HEK293T (cell line): Measurements from ENCODE around the gene NAP1L4.
A peak's percentile ranks its signal among the peaks of the same experiment; 100 is the strongest.

Experiments
- CTCF ChIA-PET: fragments of 350-600 bp; formaldehyde crosslinking; extraction: SDS; loops from one replicate; lab custom pipeline; 2021; ENCODE audit warnings: antibody characterized with exemption, inconsistent platforms; lab: Yijun Ruan, JAX
- POLR2A ChIA-PET: fragments of 350-600 bp; formaldehyde crosslinking; extraction: SDS; loops from one replicate; lab custom pipeline; 2020; ENCODE audit warnings: antibody characterized with exemption, inconsistent platforms; lab: Yijun Ruan, JAX
- DNase-seq: peaks from one replicate; pipeline ENCODE4 v3.0.0; 2012; ENCODE audit warnings: mixed read lengths; ENCODE audit errors: extremely low spot score
- ARNT ChIP-seq: fragments of 450-650 bp; IDR thresholded peaks from 2 replicates; pipeline ENCODE4 v1.6.1; 2017; ENCODE audit warnings: mild to moderate bottlenecking
- BHLHE40 ChIP-seq: fragments of 450-650 bp; IDR thresholded peaks from 2 replicates; pipeline ENCODE4 v1.6.1; 2016; ENCODE audit warnings: mild to moderate bottlenecking, moderate library complexity, borderline replicate concordance
- CTBP1 ChIP-seq: fragments of 450-650 bp; IDR thresholded peaks from 2 replicates; pipeline ENCODE4 v1.6.1; 2016; ENCODE audit warnings: borderline replicate concordance
- ELF4 ChIP-seq: fragments of 450-650 bp; IDR thresholded peaks from 2 replicates; pipeline ENCODE4 v1.6.1; 2017; ENCODE audit warnings: antibody characterized with exemption
- FOXA1 ChIP-seq: fragments of 450-650 bp; IDR thresholded peaks from 2 replicates; pipeline ENCODE4 v1.6.1; 2016; ENCODE audit warnings: mild to moderate bottlenecking
- FOXK2 ChIP-seq: fragments of 450-650 bp; IDR thresholded peaks from 2 replicates; pipeline ENCODE4 v1.6.1; 2016; ENCODE audit warnings: mild to moderate bottlenecking
- FOXM1 ChIP-seq: fragments of 450-650 bp; IDR thresholded peaks from 2 replicates; pipeline ENCODE4 v1.6.1; 2017; ENCODE audit warnings: mild to moderate bottlenecking, borderline replicate concordance
- HDGF ChIP-seq: fragments of 450-650 bp; IDR thresholded peaks from 2 replicates; pipeline ENCODE4 v1.6.1; 2017; ENCODE audit warnings: antibody characterized with exemption, borderline replicate concordance
- L3MBTL2 ChIP-seq: fragments of 450-650 bp; conservative IDR thresholded peaks from 2 replicates; pipeline ENCODE4 v1.6.1; 2016; ENCODE audit warnings: mild to moderate bottlenecking
- LEF1 ChIP-seq: fragments of 450-650 bp; IDR thresholded peaks from 2 replicates; pipeline ENCODE4 v1.6.1; 2017; ENCODE audit warnings: mild to moderate bottlenecking, borderline replicate concordance
- NFRKB ChIP-seq: fragments of 450-650 bp; IDR thresholded peaks from 2 replicates; pipeline ENCODE4 v1.6.1; 2016; ENCODE audit warnings: mild to moderate bottlenecking, moderate library complexity
- SP1 ChIP-seq: fragments of 450-650 bp; IDR thresholded peaks from 2 replicates; pipeline ENCODE4 v1.6.1; 2017
- SUZ12 ChIP-seq: fragments of 450-650 bp; IDR thresholded peaks from 2 replicates; pipeline ENCODE4 v1.6.1; 2016; ENCODE audit warnings: mild to moderate bottlenecking
- TARDBP ChIP-seq: fragments of 450-650 bp; IDR thresholded peaks from 2 replicates; pipeline ENCODE4 v1.6.1; 2016
- ZNF384 ChIP-seq: fragments of 450-650 bp; IDR thresholded peaks from 2 replicates; pipeline ENCODE4 v1.6.1; 2016
- TF ChIP-seq, protein P1 (sequence below): fragments of 450-650 bp; IDR thresholded peaks from 2 replicates; pipeline ENCODE4 v1.6.1; 2016

NAP1L4 gene

DNA sequence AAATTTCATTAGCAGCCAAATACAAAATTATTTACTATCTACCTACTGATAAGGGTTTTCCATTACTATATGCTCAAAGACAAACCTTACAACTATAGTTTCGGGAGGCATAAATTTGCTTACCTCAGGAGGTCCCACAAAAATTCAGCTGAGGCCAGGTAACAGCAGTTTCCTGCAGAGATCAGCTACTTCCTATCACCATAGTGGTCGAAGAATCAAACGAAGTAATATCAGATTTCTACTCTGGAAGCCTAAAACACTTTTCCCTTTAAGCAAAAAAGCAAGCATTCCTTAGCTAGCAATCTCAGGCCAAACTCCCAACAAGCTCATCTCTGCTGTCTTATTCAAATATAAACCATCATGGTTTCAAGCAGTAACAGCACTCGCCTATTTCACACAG lies 3.1 kb downstream of the NAP1L4 start:
- no peak for DNase-seq
- ChIA-PET CTCF (interaction anchor here (0.8 kb wide), 1 partner anchor 103 kb away, joined by 3 read pairs; no protein-coding TSS in a partner anchor), POLR2A (interaction anchor here (5.2 kb wide), 1 partner anchor 8 kb away, joined by 44 read pairs; no protein-coding TSS in a partner anchor)
- TF ChIP-seq, protein P1, sequence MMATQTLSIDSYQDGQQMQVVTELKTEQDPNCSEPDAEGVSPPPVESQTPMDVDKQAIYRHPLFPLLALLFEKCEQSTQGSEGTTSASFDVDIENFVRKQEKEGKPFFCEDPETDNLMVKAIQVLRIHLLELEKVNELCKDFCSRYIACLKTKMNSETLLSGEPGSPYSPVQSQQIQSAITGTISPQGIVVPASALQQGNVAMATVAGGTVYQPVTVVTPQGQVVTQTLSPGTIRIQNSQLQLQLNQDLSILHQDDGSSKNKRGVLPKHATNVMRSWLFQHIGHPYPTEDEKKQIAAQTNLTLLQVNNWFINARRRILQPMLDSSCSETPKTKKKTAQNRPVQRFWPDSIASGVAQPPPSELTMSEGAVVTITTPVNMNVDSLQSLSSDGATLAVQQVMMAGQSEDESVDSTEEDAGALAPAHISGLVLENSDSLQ, result no peak
- TF ChIP-seq HDGF, result no peak
- no peak for TF ChIP-seq LEF1
- TF ChIP-seq FOXA1, result no peak
- no peak for TF ChIP-seq SUZ12
- TF ChIP-seq ARNT, result no peak
- no peak for TF ChIP-seq FOXM1
- TF ChIP-seq L3MBTL2, result no peak
- no peak for TF ChIP-seq BHLHE40
- no peak for TF ChIP-seq FOXK2
- no peak for TF ChIP-seq TARDBP
- TF ChIP-seq ZNF384, result no peak
- no peak for TF ChIP-seq ELF4
- TF ChIP-seq SP1, result no peak
- TF ChIP-seq NFRKB, result no peak

DNA sequence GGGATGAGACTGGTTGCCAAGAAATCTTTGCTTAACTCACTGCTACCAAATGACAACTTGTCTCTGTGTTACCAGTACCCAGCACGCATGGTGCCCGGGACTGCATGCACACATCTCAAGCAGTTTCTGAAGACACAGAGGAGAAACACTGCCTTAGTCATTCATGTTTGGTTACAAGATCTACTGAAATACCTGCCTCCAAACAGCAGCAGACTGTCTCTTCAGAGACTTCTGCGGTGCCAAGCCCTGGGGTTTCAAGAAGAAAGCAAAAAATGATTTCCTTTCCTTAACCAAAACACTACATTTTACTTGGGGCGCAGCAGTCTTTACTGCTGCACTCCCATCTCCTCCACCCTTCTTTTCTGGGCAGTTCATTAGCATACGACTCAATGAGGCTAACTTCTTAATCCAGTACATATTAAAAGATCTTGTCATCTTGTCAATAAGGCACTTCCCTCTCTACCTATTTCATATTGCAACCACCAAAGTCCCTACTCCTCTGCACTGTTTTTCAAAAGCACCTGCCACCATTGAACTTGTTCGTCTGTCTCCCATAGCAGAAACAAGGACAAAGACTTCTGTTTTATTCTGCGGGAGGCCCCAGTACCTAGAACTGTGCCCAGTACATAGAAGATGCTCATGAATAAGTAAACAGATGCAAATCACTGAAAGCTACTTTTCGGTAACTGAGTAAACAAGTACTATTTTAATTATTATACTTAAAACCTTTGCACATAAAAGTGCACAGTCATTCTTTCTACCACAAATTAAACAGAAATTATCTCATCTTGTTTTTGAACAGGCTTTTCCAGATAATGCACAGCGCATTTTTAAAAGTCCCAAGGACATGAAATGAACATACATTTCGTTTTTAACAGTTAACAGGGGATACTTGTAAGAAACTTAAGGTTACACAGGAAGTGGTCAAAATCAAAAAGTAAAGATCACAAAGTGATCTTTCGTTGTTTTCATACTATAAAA lies 4.0 kb downstream of the NAP1L4 start:
- POLR2A ChIA-PET, result interaction anchor here (5.2 kb wide), 1 partner anchor 7 kb away, joined by 44 read pairs; no protein-coding TSS in a partner anchor
- DNase-seq, result no peak
- no peak for TF ChIP-seq ARNT
- no peak for TF ChIP-seq FOXA1
- TF ChIP-seq ELF4, result no peak
- TF ChIP-seq L3MBTL2, result no peak
- TF ChIP-seq FOXK2, result no peak
- no peak for TF ChIP-seq BHLHE40
- TF ChIP-seq LEF1, result no peak
- TF ChIP-seq CTBP1, result no peak
- TF ChIP-seq NFRKB, result no peak
- TF ChIP-seq HDGF, result no peak
- TF ChIP-seq SUZ12, result no peak
- no peak for TF ChIP-seq TARDBP
- TF ChIP-seq SP1, result no peak
- no peak for TF ChIP-seq ZNF384
- TF ChIP-seq, protein P1, result no peak
- no peak for TF ChIP-seq FOXM1
- CTCF ChIA-PET, result interaction anchor here (0.8 kb wide), 1 partner anchor 104 kb away, joined by 3 read pairs; no protein-coding TSS in a partner anchor

DNA sequence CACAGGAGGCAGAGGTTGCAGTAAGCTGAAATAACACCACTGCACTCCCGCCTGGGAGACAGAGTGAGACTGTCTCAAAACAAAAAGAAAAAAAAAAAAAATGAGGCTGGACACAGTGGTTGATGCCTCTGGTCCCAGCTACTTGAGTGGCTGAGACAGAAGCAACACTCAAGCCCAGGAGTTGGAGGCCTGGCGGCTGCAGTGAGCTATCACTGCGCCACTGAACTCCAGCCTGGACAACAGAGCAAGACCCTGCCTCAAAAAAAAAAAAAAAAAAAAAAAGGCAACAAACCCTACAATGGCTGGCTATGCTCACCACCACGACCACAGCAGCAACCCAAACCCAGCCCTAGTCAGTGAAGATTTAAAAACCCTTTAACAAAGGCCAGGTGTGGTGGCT lies 8.2 kb downstream of the NAP1L4 start:
- POLR2A ChIA-PET, result interaction anchor here (7.1 kb wide), 1 partner anchor 7 kb away, joined by 44 read pairs; the partner anchor contains the start of gene NAP1L4
- CTCF ChIA-PET, result no interaction called here
- no peak for TF ChIP-seq SP1
- TF ChIP-seq, protein P1, result no peak
- TF ChIP-seq FOXK2, result no peak
- no peak for TF ChIP-seq LEF1
- TF ChIP-seq ELF4, result no peak
- no peak for TF ChIP-seq SUZ12
- TF ChIP-seq FOXM1, result no peak
- no peak for TF ChIP-seq ZNF384
- no peak for TF ChIP-seq NFRKB
- TF ChIP-seq TARDBP, result no peak
- no peak for TF ChIP-seq ARNT
- TF ChIP-seq HDGF, result no peak
- TF ChIP-seq L3MBTL2, result no peak
- TF ChIP-seq CTBP1, result no peak
- no peak for TF ChIP-seq BHLHE40
- TF ChIP-seq FOXA1, result no peak
- no peak for DNase-seq

DNA sequence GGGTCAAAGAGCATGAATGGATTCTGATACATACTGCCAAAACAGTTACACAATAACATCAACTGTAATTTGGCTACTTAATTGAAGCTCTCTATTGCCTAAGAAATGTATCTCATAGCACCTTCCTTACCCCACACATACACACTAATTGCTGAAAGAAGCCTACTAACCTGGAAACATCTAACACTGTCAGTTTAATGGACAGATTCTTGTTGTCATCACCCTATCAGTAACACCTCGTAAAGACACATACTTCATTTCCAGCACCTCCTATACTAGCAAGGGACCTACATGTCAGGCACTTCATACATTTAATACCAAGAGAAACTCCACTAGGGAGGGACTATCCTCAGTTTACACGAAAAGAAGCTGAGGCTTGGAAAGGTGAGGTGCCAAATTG lies 9.9 kb downstream of the NAP1L4 start:
- CTCF ChIA-PET, result no interaction called here
- POLR2A ChIA-PET, result interaction anchor here (1.0 to 7.1 kb wide), 2 partner anchors 9 to 75 kb away, joined by 3 to 44 read pairs; partner anchors contain the start of genes CARS1 and NAP1L4
- TF ChIP-seq, protein P1, result peak; percentile 69
- TF ChIP-seq CTBP1 (no peak), SUZ12 (no peak)
- DNase-seq, result no peak

DNA sequence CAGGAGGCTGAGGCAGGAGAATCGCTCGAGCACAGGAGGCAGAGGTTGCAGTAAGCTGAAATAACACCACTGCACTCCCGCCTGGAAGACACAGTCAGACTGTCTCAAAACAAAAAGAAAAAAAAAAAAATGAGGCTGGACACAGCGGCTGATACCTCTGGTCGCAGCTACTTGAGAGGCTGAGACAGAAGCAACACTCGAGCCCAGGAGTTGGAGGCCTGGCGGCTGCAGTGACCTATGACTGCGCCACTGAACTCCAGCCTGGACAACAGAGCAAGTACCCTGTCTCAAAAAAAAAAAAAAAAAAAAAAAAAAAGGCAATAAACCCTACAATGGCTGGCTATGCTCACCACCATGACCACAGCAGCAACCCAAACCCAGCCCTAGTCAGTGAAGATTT lies 11.0 kb downstream of the NAP1L4 start:
- TF ChIP-seq, protein P1, result no peak
- TF ChIP-seq HDGF (no peak), FOXM1 (no peak), ARNT (no peak), BHLHE40 (no peak), TARDBP (no peak), ZNF384 (no peak), FOXK2 (no peak), SUZ12 (no peak), CTBP1 (no peak), ELF4 (no peak), LEF1 (no peak), FOXA1 (no peak), L3MBTL2 (no peak), NFRKB (no peak), SP1 (no peak)
- no peak for DNase-seq
- CTCF ChIA-PET, result no interaction called here
- POLR2A ChIA-PET, result interaction anchor here (7.1 kb wide), 1 partner anchor 10 kb away, joined by 44 read pairs; the partner anchor contains the start of gene NAP1L4
